Heart left ventricle (tissue), 16 donors: ENCODE measurements around the gene ZNF846. TPM values are rescaled to one million over a fixed set of nuclear protein-coding genes. Genes with fewer than 3 reads are reported as not detected.
A peak's percentile ranks its signal among the peaks of the same experiment; 100 is the strongest.

Experiments used
- ATAC-seq, 4 donors: fragments of 200-7000 bp; cut with Tn5 transposase; one replicate each; pipeline ENCODE4 v1.9.1; 2020 to 2022; ENCODE audit warnings: moderate library complexity in 4 of 4, mild to moderate bottlenecking in 3 of 4, moderate number of reproducible peaks in 1 of 4
- DNase-seq, 5 donors: peaks; one replicate each; pipeline ENCODE4 v3.0.0-alpha.2; 2020
- H3K27ac ChIP-seq, 12 donors: fragments of 200-600 bp; sonication (generic) in 4 of 12; one replicate each; pipeline versions ENCODE4 v1.5.0 to v1.8.0; 2016 to 2022; ENCODE audit warnings: mild to moderate bottlenecking in 2 of 12
- H3K27me3 ChIP-seq, 9 donors: fragments of 200-600 bp; sonication (generic) in 2 of 9; one replicate each; pipeline versions ENCODE4 v1.5.1 to v1.8.0; 2016 to 2022; ENCODE audit warnings: mild to moderate bottlenecking in 3 of 9
- H3K36me3 ChIP-seq, 9 donors: fragments of 200-600 bp; sonication (generic) in 2 of 9; one replicate each; pipeline versions ENCODE4 v1.5.0 to v1.8.0; 2018 to 2022; ENCODE audit warnings: mild to moderate bottlenecking in 2 of 9
- H3K4me1 ChIP-seq, 12 donors: fragments of 200-600 bp; sonication (generic) in 4 of 12; one replicate each; pipeline versions ENCODE4 v1.5.0 to v1.8.0; 2016 to 2022; ENCODE audit warnings: mild to moderate bottlenecking in 3 of 12
- H3K4me3 ChIP-seq, 12 donors: fragments of 200-600 bp; sonication (generic) in 4 of 12; one replicate each; pipeline versions ENCODE4 v1.5.0 to v1.8.0; 2017 to 2022; ENCODE audit warnings: mild to moderate bottlenecking in 9 of 12, moderate library complexity in 4 of 12
- H3K9me3 ChIP-seq, 12 donors: fragments of 200-600 bp; sonication (generic) in 4 of 12; one replicate each; pipeline versions ENCODE4 v1.5.0 to v1.8.0; 2016 to 2022; ENCODE audit warnings: mild to moderate bottlenecking in 1 of 12
- POLR2A ChIP-seq, 2 donors: fragments of 450-650 bp; IDR thresholded peaks; one replicate each; pipeline ENCODE4 v1.6.1; 2017; ENCODE audit warnings: antibody characterized with exemption in 2 of 2, mild to moderate bottlenecking in 2 of 2, moderate library complexity in 2 of 2
- WGBS, 4 donors: extraction: QIAGEN DNeasy Blood & Tissue Kit in 2 of 4; methylation state at CpG; one replicate each; pipeline versions ENCODE4 v1.1.5 to v1.1.7; 2013 to 2018; 5-methylcytosine and 5-hydroxymethylcytosine counted together
- intact Hi-C, 10 donors: fragments of 100-400 bp; cut with DNase I; formaldehyde crosslinking; loops; one replicate each; pipeline versions ENCODE4 v1.11.1 to v1.14.2; 2022
- polyA plus RNA-seq, 2 donors: library from polyadenylated mRNA; stranded (reverse); fragments of 200-250 nt; gene quantifications; one replicate each; pipeline ENCODE4 v1.2.3, GENCODE V29; 2013
- total RNA-seq, 9 donors: library from RNA; depleted of rRNA in 2 of 9; stranded (reverse); fragments of >200 nt in 2 of 9; fragmentation: NEBNext Ultra II Directional in 3 of 9; extraction: Animal tissue kit (Norgen Biotek cat#: 25700) in 3 of 9; gene quantifications; one replicate each; pipeline versions ENCODE4 v1.1.0 to v1.2.4, GENCODE V29; 2016 to 2023
- TF ChIP-seq, protein P1 (sequence below), 12 donors: fragments of 200-600 bp; sonication (generic) in 4 of 12; IDR thresholded peaks; one replicate each; pipeline versions ENCODE4 v1.5.0 to v1.8.0; 2018 to 2022; ENCODE audit warnings: antibody characterized with exemption in 12 of 12, mild to moderate bottlenecking in 5 of 12
- donor health status: ischemic (EF 13 %, LVEDD 7.1; RV severe dilation, severe dysfunction).
- donor health status: healthy with polysubstance abuse.
- donor health status: DM: no; HTN: yes; CAD: no.
- donor health status: DM: no; HTN: no; CAD: no.
- donor health status: ischemic (EF 25% LVEDD 6.9; RV normal size, moderate dysfunction).
- donor health status: ischemic (EF 25% LVEDD 5.7; RV mildly dilated, moderate dysfunction).
- donor health status: healthy.
- donor health status: DM: yes; HTN: yes; CAD: no.
- donor health status: ischemic (EF 35%, LVEDD 5.7; RV mildly dilated, moderate dysfunction).
- donor health status: nonischemic (EF 11% LVEDD 7.7; RV severe dilation, severe dysfunction).
- donor health status: DM: yes; HTN: yes; CAD: no.
- donor health status: PGD.
- donor health status: ischemic (EF 29% LVEDD 5.4; RV normal size, mild dysfunction).
- donor health status: nonischemic (EF 23%, LVEDD 6.1; RV moderate dilation, normal function).

ZNF846 gene
- total and polyA plus RNA-seq, 11 donors = 5.4 to 11.1 (median 8.4) TPM

DNA sequence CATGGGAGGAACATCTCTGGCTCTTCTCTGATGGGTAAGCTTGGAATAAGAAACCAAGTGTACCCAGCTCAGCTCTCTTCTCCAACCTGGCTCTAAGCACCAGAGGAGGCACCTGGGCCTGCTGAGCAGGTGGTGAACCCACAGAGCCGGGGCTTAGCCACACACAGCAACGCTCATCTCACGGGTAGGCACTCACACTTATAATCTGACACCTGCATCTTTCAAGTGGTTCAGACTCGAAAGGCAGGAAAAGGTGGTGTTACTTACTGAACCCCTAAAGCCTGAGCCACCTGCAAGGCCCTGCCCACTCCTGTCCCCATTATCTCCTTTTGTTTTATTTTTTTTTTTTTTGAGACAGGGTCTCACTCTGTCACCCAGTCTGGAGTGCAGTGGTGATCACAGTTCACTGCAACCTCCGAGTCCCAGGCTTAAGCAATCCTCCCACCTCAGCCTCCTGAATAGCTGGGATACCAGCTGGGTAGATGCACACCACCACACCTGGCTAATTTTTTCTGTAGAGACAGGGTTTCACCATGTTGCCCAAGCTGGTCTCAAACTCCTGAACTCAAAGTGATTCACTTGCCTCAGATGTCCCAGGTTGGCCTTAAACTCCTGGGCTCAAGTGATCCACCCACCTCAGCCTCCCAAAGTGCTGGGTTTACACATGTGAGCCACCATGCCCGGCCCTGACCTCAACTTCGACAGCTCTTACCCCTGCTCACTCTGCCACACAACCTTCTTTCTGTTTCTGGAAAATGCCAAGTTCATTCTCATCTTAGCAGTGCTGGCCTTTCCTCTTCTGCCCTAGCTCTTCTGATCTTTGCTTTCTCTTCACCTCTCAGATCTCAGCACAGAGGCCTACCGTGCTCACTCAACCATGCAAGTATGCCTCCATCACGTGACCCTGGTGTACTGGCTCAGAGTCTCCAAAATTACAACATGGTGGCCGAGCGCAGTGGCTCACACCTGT is 40.6 kb upstream of the ZNF846 start:
- ATAC-seq (no peak), DNase-seq (peak in 1 of 5 donors; percentile 17)
- Histone ChIP-seq H3K4me3 (no peak overlapping the region), H3K27me3 (no peaks in the 10 kb centered on the region), H3K9me3 (no peaks in the 10 kb centered on the region), H3K4me1 (no peaks in the 10 kb centered on the region), H3K27ac (no peak overlapping the region), H3K36me3 (peaks cover 0 to 89% (median 68%) of the 10 kb centered on the region in 9 donors)
- TF ChIP-seq, protein P1, sequence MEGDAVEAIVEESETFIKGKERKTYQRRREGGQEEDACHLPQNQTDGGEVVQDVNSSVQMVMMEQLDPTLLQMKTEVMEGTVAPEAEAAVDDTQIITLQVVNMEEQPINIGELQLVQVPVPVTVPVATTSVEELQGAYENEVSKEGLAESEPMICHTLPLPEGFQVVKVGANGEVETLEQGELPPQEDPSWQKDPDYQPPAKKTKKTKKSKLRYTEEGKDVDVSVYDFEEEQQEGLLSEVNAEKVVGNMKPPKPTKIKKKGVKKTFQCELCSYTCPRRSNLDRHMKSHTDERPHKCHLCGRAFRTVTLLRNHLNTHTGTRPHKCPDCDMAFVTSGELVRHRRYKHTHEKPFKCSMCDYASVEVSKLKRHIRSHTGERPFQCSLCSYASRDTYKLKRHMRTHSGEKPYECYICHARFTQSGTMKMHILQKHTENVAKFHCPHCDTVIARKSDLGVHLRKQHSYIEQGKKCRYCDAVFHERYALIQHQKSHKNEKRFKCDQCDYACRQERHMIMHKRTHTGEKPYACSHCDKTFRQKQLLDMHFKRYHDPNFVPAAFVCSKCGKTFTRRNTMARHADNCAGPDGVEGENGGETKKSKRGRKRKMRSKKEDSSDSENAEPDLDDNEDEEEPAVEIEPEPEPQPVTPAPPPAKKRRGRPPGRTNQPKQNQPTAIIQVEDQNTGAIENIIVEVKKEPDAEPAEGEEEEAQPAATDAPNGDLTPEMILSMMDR (IDR thresholded peaks at IDR 0.05) = no peak
- no peak for TF ChIP-seq POLR2A (IDR thresholded peaks at IDR 0.05)
- 88 to 92% (median 90%) methylated on average over 11 of the region's 11 CpGs for WGBS, 4 donors
- intact Hi-C loops = no loop called here

DNA sequence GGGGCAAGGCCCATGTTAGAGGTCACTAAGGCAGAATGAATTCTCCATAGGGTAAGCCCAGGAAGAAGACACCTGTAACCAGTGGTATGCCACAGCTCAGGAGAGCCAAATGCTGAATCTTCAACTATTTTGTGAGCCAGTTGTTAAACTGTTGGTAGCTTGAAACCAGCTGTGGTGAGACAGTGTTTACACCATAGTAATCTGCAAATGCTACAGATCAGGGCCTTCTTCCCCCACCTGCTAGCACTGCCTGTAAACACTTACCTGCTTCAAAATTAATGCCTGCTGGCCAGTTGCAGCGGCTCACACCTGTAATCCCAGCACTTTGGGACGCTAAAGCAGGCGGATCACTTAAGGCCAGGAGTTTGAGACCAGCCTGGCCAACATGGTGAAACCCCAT is 38.3 kb upstream of the ZNF846 start:
- no peak overlapping the region for H3K27ac ChIP-seq
- DNase-seq (no peak), ATAC-seq (no peak)
- intact Hi-C loops = no loop called here
- no peak overlapping the region for H3K4me3 ChIP-seq
- no peaks in the 10 kb centered on the region for H3K9me3 ChIP-seq
- TF ChIP-seq, protein P1 (IDR thresholded peaks at IDR 0.05) = no peak
- no peak for TF ChIP-seq POLR2A (IDR thresholded peaks at IDR 0.05)
- no peaks in the 10 kb centered on the region for H3K27me3 ChIP-seq
- 95 to 97% (median 96%) methylated on average over 3 of the region's 3 CpGs for WGBS, 4 donors
- H3K4me1 ChIP-seq = no peaks in the 10 kb centered on the region
- H3K36me3 ChIP-seq = peaks cover 0 to 70% (median 54%) of the 10 kb centered on the region in 9 donors

DNA sequence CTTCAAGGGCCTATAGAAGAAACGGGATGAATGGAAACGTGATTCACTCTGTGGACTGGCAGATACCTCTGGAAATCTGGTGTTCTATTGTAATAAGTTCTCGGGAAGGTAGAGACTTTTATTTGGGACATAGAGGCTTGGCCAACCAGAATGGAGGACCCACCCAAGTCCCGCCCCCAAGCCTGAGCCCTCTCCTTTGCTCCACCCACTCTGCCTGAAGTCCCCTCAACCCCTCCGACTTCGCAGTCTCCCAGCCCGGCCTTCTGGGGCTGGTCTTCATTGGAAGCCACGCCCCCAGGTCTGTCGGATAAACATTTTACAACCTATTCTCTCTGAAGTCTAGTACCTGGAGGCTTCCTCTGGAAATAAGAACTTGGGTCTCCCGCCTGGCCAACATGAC is 33.4 kb upstream of the ZNF846 start:
- H3K4me3 ChIP-seq = no peak overlapping the region
- 89 to 94% (median 92%) methylated on average over 10 of the region's 10 CpGs for WGBS, 4 donors
- H3K36me3 ChIP-seq = peaks cover 0 to 24% (median 11%) of the 10 kb centered on the region in 9 donors
- ATAC-seq (no peak), DNase-seq (no peak)
- no peaks in the 10 kb centered on the region for H3K27me3 ChIP-seq
- H3K4me1 ChIP-seq = no peaks in the 10 kb centered on the region
- intact Hi-C loops = no loop called here
- H3K27ac ChIP-seq = no peak overlapping the region
- no peaks in the 10 kb centered on the region for H3K9me3 ChIP-seq
- TF ChIP-seq POLR2A (IDR thresholded peaks at IDR 0.05) = no peak
- TF ChIP-seq, protein P1 (IDR thresholded peaks at IDR 0.05) = no peak

DNA sequence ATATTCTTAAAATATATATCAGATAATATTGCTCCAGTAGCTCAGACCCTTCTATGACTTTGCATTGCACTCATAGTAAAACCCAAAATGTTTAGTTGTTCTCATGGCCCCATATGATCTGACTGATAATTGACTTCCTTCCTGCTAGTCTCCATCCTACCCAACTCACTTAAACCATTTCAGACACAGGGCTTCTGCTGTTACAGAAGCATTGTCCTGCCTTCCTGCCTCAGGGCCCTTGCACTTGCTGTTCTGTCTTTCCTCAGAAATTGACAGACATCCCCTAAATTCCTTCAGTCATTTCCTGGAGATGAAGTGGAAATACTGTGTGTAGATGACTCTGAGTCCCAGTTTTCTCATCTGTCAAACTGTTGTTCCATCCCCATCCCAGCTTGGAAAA is 30.6 kb upstream of the ZNF846 start:
- Histone ChIP-seq H3K27me3 (no peaks in the 10 kb centered on the region), H3K4me1 (peaks cover 0 to 9% (median under 1%) of the 10 kb centered on the region in 12 donors), H3K36me3 (peaks cover 0 to 3% (median 0%) of the 10 kb centered on the region in 9 donors), H3K4me3 (no peak overlapping the region), H3K9me3 (no peaks in the 10 kb centered on the region), H3K27ac (no peak overlapping the region)
- intact Hi-C loops = loop anchor here (5.0 to 10.0 kb wide), 11 partner anchors 172 to 664 kb away; partner anchors contain the start of genes ZNF266 (in 2 of the 10), ZNF121 (in 1 of the 10) and ZNF317 (in 1 of the 10)
- ATAC-seq = no peak
- no peak for DNase-seq
- no peak for TF ChIP-seq POLR2A (IDR thresholded peaks at IDR 0.05)
- TF ChIP-seq, protein P1 (IDR thresholded peaks at IDR 0.05) = no peak
